ENCODE data around the gene TNFAIP8L1. TPM values are rescaled to one million over a fixed set of nuclear protein-coding genes. Genes with fewer than 3 reads are reported as not detected.

Gene TNFAIP8L1
- total and polyA plus RNA-seq, 4 donors = 15.6 to 29.0 (median 20.1) TPM

DNA sequence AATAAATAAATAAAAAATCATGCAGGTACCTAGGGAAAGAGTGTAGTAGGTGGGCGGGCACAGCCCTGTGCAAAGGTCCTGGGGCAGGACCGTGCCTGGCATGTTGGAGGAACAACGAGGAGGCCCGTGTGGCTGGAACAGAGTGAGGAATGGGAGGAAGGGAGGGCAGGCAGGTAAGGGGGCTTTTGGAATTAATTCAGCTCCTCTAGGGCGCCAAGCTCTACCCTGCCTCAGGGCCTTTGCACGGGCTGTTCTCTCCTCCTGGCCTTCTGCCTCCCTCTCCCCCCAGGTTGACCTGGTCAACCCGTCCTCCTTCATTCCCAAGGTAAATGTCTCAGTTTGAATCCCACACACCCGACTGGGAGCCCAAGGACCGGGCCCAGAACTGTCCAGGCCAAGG is 48.8 kb upstream of the TNFAIP8L1 start:
- H3K27ac ChIP-seq (ENCODE audit: low read depth in 1 of 2, low read length in 2 of 2) = no peak overlapping the region
- H3K9ac ChIP-seq (ENCODE audit: low read depth in 1 of 2, low read length in 2 of 2) = no peak overlapping the region
- DNase-seq (ENCODE audit: low spot score) = no peak
- 90% methylated on average over 9 of the region's 9 CpGs for WGBS
- H3K27me3 ChIP-seq (ENCODE audit: control insufficient read depth in 4 of 4, insufficient read depth in 4 of 4, low read length in 3 of 4) = no peaks in the 10 kb centered on the region
- no peaks in the 10 kb centered on the region for H3K36me3 ChIP-seq (ENCODE audit: control insufficient read depth in 4 of 4, insufficient read depth in 3 of 4, low read depth in 1 of 4, low read length in 3 of 4)
- no peaks in the 10 kb centered on the region for H3K4me1 ChIP-seq (ENCODE audit: control insufficient read depth in 4 of 4, insufficient read depth in 4 of 4, low read length in 3 of 4)
- H3K4me3 ChIP-seq (ENCODE audit: low read depth in 1 of 3, low read length in 3 of 3) = no peak overlapping the region
- TF ChIP-seq, protein P1, sequence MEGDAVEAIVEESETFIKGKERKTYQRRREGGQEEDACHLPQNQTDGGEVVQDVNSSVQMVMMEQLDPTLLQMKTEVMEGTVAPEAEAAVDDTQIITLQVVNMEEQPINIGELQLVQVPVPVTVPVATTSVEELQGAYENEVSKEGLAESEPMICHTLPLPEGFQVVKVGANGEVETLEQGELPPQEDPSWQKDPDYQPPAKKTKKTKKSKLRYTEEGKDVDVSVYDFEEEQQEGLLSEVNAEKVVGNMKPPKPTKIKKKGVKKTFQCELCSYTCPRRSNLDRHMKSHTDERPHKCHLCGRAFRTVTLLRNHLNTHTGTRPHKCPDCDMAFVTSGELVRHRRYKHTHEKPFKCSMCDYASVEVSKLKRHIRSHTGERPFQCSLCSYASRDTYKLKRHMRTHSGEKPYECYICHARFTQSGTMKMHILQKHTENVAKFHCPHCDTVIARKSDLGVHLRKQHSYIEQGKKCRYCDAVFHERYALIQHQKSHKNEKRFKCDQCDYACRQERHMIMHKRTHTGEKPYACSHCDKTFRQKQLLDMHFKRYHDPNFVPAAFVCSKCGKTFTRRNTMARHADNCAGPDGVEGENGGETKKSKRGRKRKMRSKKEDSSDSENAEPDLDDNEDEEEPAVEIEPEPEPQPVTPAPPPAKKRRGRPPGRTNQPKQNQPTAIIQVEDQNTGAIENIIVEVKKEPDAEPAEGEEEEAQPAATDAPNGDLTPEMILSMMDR (IDR thresholded peaks at IDR 0.05; ENCODE audit: low read depth, low read length, missing input control) = no peak
- TF ChIP-seq JUND (IDR thresholded peaks at IDR 0.05) (no peak), FOXA1 (IDR thresholded peaks at IDR 0.05) (no peak), YY1 (IDR thresholded peaks at IDR 0.05) (no peak), RAD21 (IDR thresholded peaks at IDR 0.05) (no peak), REST (IDR thresholded peaks at IDR 0.05) (no peak)
- TF ChIP-seq, protein P2, sequence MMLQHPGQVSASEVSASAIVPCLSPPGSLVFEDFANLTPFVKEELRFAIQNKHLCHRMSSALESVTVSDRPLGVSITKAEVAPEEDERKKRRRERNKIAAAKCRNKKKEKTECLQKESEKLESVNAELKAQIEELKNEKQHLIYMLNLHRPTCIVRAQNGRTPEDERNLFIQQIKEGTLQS (IDR thresholded peaks at IDR 0.05) = no peak
- H3K9me3 ChIP-seq (ENCODE audit: control insufficient read depth in 4 of 4, low read length in 3 of 4) = no peaks in the 10 kb centered on the region

GRCh38 chr19:4591320-4591719 is 48.0 kb upstream of the TNFAIP8L1 start:
- no peaks in the 10 kb centered on the region for H3K36me3 ChIP-seq (ENCODE audit: control insufficient read depth in 4 of 4, insufficient read depth in 3 of 4, low read depth in 1 of 4, low read length in 3 of 4)
- H3K9ac ChIP-seq (ENCODE audit: low read depth in 1 of 2, low read length in 2 of 2) = no peak overlapping the region
- H3K4me1 ChIP-seq (ENCODE audit: control insufficient read depth in 4 of 4, insufficient read depth in 4 of 4, low read length in 3 of 4) = peaks cover 0 to 6% (median 6%) of the 10 kb centered on the region in 4 donors
- no peak for TF ChIP-seq FOXA2 (IDR thresholded peaks at IDR 0.05)
- no peak for TF ChIP-seq SP1 (IDR thresholded peaks at IDR 0.05)
- TF ChIP-seq, protein P3, sequence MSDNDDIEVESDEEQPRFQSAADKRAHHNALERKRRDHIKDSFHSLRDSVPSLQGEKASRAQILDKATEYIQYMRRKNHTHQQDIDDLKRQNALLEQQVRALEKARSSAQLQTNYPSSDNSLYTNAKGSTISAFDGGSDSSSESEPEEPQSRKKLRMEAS (IDR thresholded peaks at IDR 0.05) = no peak
- TF ChIP-seq FOXA1 (IDR thresholded peaks at IDR 0.05) = no peak
- TF ChIP-seq, protein P4, sequence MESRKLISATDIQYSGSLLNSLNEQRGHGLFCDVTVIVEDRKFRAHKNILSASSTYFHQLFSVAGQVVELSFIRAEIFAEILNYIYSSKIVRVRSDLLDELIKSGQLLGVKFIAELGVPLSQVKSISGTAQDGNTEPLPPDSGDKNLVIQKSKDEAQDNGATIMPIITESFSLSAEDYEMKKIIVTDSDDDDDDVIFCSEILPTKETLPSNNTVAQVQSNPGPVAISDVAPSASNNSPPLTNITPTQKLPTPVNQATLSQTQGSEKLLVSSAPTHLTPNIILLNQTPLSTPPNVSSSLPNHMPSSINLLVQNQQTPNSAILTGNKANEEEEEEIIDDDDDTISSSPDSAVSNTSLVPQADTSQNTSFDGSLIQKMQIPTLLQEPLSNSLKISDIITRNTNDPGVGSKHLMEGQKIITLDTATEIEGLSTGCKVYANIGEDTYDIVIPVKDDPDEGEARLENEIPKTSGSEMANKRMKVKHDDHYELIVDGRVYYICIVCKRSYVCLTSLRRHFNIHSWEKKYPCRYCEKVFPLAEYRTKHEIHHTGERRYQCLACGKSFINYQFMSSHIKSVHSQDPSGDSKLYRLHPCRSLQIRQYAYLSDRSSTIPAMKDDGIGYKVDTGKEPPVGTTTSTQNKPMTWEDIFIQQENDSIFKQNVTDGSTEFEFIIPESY (IDR thresholded peaks at IDR 0.05) = no peak
- no peak for TF ChIP-seq TAF1 (conservative IDR thresholded peaks at IDR 0.05)
- TF ChIP-seq, protein P2 (IDR thresholded peaks at IDR 0.05) = no peak
- no peak for TF ChIP-seq JUND (IDR thresholded peaks at IDR 0.05)
- TF ChIP-seq GABPA (IDR thresholded peaks at IDR 0.05 in 1 of 2, conservative IDR thresholded peaks at IDR 0.05 in 1 of 2) = no peak
- TF ChIP-seq RXRA (IDR thresholded peaks at IDR 0.05) = no peak
- no peak for TF ChIP-seq NR2F2 (IDR thresholded peaks at IDR 0.05)
- no peak for TF ChIP-seq EGR1 (IDR thresholded peaks at IDR 0.05; ENCODE audit: low read depth in 2 of 2)
- TF ChIP-seq, protein P1 (IDR thresholded peaks at IDR 0.05; ENCODE audit: low read depth, low read length, missing input control) = no peak
- TF ChIP-seq RAD21 (IDR thresholded peaks at IDR 0.05) = no peak
- TF ChIP-seq HNF4A (conservative IDR thresholded peaks at IDR 0.05) = no peak
- TF ChIP-seq HNF4G (IDR thresholded peaks at IDR 0.05) = no peak
- 67% methylated on average over 6 of the region's 6 CpGs for WGBS
- H3K9me3 ChIP-seq (ENCODE audit: control insufficient read depth in 4 of 4, low read length in 3 of 4) = no peaks in the 10 kb centered on the region
- no peak overlapping the region for H3K4me3 ChIP-seq (ENCODE audit: low read depth in 1 of 3, low read length in 3 of 3)
- H3K27ac ChIP-seq (ENCODE audit: low read depth in 1 of 2, low read length in 2 of 2) = no peak overlapping the region
- H3K27me3 ChIP-seq (ENCODE audit: control insufficient read depth in 4 of 4, insufficient read depth in 4 of 4, low read length in 3 of 4) = no peaks in the 10 kb centered on the region
- DNase-seq (ENCODE audit: low spot score) = no peak

Measured in liver (tissue), 9 donors.